Measurements from ENCODE around the gene KCNS3. TPM values are rescaled to one million over a fixed set of nuclear protein-coding genes. Genes with fewer than 3 reads are reported as not detected.
"Not testable (repeated sequence)": the region's sequence is repeated elsewhere in the genome, so short reads cannot be mapped to it uniquely, and the experiment has no call there.

The KCNS3 gene
- total RNA-seq, 1 experiment from 2014 or later = 72.5 TPM

GRCh38 chr2:17943444-17943843 is 65.0 kb downstream of the KCNS3 start:
- no peak for DNase-seq (ENCODE audit: low read depth)

GRCh38 chr2:17947113-17947512 is 68.6 kb downstream of the KCNS3 start:
- no peak for DNase-seq (ENCODE audit: low read depth)

GRCh38 chr2:17950006-17950405 is 71.5 kb downstream of the KCNS3 start:
- no peak for DNase-seq (ENCODE audit: low read depth)

- DNase-seq (ENCODE audit: low read depth) = no peak
Measured at GRCh38 chr2:17951563-17951962, 73.1 kb downstream of the KCNS3 start.

DNA sequence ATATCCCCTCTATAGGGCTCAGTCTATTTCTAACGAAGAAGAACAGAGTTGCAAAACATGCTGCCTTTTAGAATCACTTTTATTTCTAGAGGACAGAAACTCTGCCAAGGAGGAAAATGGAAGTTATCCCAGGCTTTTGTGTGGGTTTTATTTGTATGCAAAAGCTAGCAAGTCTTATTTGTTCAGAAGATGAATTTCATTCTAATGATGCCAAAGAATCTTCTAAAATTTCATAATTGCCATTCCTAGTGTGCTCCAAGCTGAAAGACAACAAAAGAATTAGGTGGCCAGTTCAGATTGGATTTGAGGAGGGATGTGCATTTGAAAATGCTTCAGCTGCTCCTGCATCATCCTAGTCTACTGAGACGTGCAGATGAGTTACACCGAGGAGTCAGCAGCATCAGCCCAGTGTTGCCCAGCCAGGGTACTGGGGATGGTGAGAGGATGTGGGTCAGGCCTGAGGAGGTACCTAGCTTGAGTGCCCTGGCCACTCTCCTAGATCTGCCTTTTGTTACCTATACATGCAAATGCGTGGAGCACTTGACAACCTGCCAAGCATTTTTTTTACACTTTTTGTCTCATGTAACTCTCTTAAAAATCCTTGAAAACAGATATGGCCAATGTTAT is 80.1 kb downstream of the KCNS3 start:
- DNase-seq (ENCODE audit: low read depth) = no peak

- no peak for DNase-seq (ENCODE audit: low read depth)
Measured at GRCh38 chr2:17959356-17959755, 80.9 kb downstream of the KCNS3 start.

DNA sequence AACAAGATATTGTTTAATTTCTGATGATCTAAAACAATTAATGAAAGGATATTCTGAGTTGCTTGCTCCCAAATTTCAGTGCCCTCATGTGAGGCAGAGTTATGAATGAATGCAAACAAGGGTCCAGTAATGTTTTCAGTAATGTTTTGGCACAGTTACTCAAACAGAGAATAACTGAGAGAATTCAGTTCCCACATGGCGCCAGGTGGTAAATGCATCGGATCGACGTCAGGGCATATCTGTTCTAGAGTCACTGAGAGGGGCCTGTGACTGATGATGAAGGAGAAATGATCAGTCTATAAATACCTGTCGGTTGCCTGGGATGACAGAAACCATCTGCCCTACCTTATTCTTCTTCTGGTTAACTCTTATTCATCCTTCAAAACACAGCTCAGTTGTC is 81.4 kb downstream of the KCNS3 start:
- DNase-seq (ENCODE audit: low read depth) = no peak

- no peak for DNase-seq (ENCODE audit: low read depth)
Measured at GRCh38 chr2:17960925-17961324, 82.5 kb downstream of the KCNS3 start.

DNA sequence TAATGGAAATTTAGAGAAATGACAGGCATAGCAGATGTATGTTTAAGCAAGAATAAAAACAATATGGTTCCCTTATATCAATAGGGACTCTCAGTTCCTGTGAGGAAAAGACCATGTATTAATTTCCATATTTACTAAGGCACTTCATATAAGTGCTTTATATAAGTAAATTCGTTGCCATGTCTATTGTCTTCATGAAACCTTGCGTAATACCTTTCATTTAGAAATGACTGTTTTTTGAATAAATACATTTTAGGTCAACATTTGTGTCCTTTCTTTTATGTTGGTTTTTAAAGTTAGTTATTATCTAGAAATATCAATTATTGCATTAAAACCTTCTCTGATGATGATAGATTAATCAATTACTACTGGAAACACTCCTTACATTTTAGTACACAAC is 83.3 kb downstream of the KCNS3 start:
- no peak for DNase-seq (ENCODE audit: low read depth)

DNA sequence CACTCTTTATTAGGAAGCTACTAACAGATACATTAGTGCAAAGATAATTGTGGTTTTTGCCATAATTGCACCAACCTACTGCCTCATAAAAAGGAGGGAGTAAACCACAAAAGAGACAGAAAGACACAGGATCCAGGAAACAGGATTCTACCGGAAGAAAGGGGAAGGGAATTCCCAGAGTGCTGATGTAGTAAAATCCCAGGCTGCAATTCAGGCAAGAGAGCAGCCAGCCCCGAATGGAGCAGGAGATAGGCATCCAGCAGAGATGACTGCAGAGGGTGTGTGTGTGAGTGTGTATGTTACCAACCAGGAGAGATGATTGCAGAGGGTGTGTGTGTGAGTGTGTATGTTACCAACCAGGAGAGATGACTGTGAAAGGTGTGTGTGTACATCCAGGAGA is 84.4 kb downstream of the KCNS3 start:
- DNase-seq (ENCODE audit: low read depth) = peak; percentile 58

GRCh38 chr2:17963571-17963970 is 85.1 kb downstream of the KCNS3 start:
- DNase-seq (ENCODE audit: low read depth) = not testable (repeated sequence)

DNA sequence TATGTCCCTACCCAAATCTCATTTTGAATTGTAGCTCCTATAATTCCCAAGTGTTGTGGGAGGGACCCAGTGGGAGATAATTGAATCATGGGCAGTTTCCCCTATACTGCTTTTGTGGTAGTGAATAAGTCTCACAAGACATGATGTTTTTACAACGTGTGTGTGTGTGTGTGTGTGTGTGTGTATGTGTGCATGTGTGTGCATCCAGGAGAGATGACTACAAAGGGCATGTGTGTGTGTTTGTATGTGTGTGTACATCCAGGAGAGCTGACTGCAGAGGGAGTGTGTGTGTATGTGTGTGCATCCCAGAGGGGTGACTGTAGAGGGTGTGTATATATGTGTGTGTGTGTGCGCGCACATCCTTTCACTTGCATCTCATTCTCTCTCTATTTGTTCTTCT is 86.7 kb downstream of the KCNS3 start:
- DNase-seq (ENCODE audit: low read depth) = no peak

- no peak for DNase-seq (ENCODE audit: low read depth)
Measured at GRCh38 chr2:17966798-17967197, 88.3 kb downstream of the KCNS3 start.

DNA sequence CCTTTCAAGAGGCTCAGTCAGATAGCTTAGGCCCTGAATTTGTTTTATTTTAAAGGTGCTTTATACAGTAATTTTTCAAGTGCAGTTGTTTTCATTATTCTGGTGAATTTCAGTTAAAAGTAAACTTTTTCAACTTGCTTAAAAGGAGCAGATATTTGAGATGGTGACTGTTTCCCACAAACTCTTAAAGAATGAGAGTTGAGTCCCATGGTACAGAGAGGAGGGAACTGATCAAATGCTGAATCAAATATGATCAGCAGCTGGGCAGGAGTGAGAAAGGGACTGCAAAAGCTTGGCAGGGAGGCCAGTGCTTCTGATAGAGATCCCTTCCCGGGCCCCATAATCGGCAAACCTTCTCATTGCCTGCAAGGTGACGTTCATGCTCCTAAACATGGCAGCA is 91.2 kb downstream of the KCNS3 start:
- DNase-seq (ENCODE audit: low read depth) = no peak

- no peak for DNase-seq (ENCODE audit: low read depth)
Measured at GRCh38 chr2:17971531-17972125, 93.2 kb downstream of the KCNS3 start.

- no peak for DNase-seq (ENCODE audit: low read depth)
Measured at GRCh38 chr2:17972991-17973390, 94.5 kb downstream of the KCNS3 start.

- no peak for DNase-seq (ENCODE audit: low read depth)
Measured at GRCh38 chr2:17975401-17975800, 96.9 kb downstream of the KCNS3 start.

GRCh38 chr2:17976871-17977746 is 98.6 kb downstream of the KCNS3 start:
- peak; percentile 99 for DNase-seq (ENCODE audit: low read depth)

DNA sequence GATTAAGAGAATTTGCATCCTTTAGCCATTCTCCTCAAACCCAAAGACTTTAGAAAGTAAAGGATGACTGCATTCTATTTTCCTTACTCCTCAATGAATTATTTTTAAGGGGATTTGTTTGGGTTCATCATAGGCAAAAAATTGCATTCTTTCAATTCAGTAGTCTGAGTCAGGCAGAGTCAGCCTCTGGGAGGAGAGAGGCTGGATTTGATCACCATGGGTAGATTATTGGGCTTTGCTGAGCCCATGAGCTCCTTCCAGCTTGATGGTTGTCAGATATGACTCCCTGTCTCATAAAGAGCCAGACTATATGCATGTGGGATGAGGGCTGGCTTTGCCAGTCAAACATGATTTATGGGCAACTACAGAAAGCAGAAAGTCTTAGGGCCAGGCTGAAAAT is 101.2 kb downstream of the KCNS3 start:
- DNase-seq (ENCODE audit: low read depth) = peak; percentile 71

DNA sequence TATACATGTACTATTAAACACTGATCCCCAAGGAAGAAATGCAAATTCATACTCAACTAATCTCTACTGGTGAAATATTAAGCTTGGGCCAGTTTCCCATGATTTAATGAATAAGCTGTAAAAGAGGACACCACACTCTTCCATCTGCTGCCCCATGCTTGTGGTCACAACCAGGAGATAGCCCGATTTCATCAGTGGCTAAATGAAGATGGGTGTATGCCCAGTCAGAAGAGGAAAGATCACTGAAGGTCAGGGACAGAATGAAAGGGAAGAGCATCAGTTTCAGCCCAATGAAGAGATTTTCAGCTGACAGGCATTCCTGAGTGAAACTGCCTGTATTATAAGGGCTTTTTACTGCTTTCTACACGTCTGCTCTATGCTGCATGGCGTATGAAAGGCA is 103.5 kb downstream of the KCNS3 start:
- no peak for DNase-seq (ENCODE audit: low read depth)

Data from M059J (cell line).